WTC11 (cell line): ENCODE results near the gene MDK. TPM values are rescaled to one million over a fixed set of nuclear protein-coding genes. Genes with fewer than 3 reads are reported as not detected.

Source experiments
- ATAC-seq: fragments of 200-7000 bp; cut with Tn5 transposase; 2 replicates; pipeline ENCODE4 v1.10.0; 2021; ENCODE audit warnings: mild to moderate bottlenecking, moderate library complexity
- CTCF ChIA-PET: fragments of 300-600 bp; sonication (Branson Sonifier 250); formaldehyde crosslinking; loops from one replicate; lab custom pipeline; 2021; ENCODE audit warnings: antibody characterized with exemption; lab: Charles Lee
- POLR2A ChIA-PET: fragments of 350-600 bp; sonication (Branson Sonifier 250); formaldehyde crosslinking; loops from one replicate; lab custom pipeline; 2021; ENCODE audit warnings: antibody characterized with exemption; lab: Charles Lee
- DNase-seq: peaks from one replicate; pipeline ENCODE4 v3.0.0; 2021; ENCODE audit warnings: low spot score
- H3K27ac Mint-ChIP-seq: 2 replicates; pipeline ENCODE4 v1.8.0; 2021; ENCODE audit warnings: mixed read lengths
- H3K27me3 Mint-ChIP-seq: 2 replicates; pipeline ENCODE4 v1.8.0; 2021; ENCODE audit warnings: low read depth, mild to moderate bottlenecking, moderate library complexity, mixed read lengths
- H3K36me3 Mint-ChIP-seq: 2 replicates; pipeline ENCODE4 v1.8.0; 2021; ENCODE audit warnings: mixed read lengths
- H3K4me1 Mint-ChIP-seq: 2 replicates; pipeline ENCODE4 v1.8.0; 2022; ENCODE audit warnings: mixed read lengths
- H3K4me3 Mint-ChIP-seq: 2 replicates; pipeline ENCODE4 v1.8.0; 2021; ENCODE audit warnings: mild to moderate bottlenecking, moderate library complexity, mixed read lengths
- H3K9me3 Mint-ChIP-seq: 2 replicates; pipeline ENCODE4 v1.8.0; 2021; ENCODE audit warnings: mixed read lengths
- CREM ChIP-seq: sonication (generic); formaldehyde crosslinking; IDR thresholded peaks from 2 replicates; pipeline ENCODE4 v1.8.1; 2022; ENCODE audit warnings: mild to moderate bottlenecking, missing genetic modification reagents, moderate library complexity
- ETV6 ChIP-seq: sonication (generic); formaldehyde crosslinking; IDR thresholded peaks from 2 replicates; pipeline ENCODE4 v1.8.1; 2022; ENCODE audit warnings: mild to moderate bottlenecking, missing genetic modification reagents
- FOXK1 ChIP-seq: sonication (generic); formaldehyde crosslinking; IDR thresholded peaks from 2 replicates; pipeline ENCODE4 v1.8.0; 2022; ENCODE audit warnings: mild to moderate bottlenecking, moderate library complexity, missing genetic modification reagents
- GTF2I ChIP-seq: fragments of 250-450 bp; sonication (Bioruptor Pico); conservative IDR thresholded peaks from 2 replicates; pipeline ENCODE4 v1.4.0; 2021; ENCODE audit warnings: mild to moderate bottlenecking
- NFATC4 ChIP-seq: fragments of 250-450 bp; sonication (Bioruptor Pico); IDR thresholded peaks from 2 replicates; pipeline ENCODE4 v1.9.0; 2021; ENCODE audit warnings: mild to moderate bottlenecking
- RORB ChIP-seq: fragments of 250-450 bp; sonication (Bioruptor Pico); IDR thresholded peaks from 2 replicates; pipeline ENCODE4 v1.9.0; 2021; ENCODE audit warnings: mild to moderate bottlenecking
- SMAD3 ChIP-seq: sonication (generic); formaldehyde crosslinking; IDR thresholded peaks from 2 replicates; pipeline ENCODE4 v1.8.0; 2022; ENCODE audit warnings: missing genetic modification reagents, mild to moderate bottlenecking, borderline replicate concordance
- SP1 ChIP-seq: sonication (generic); formaldehyde crosslinking; conservative IDR thresholded peaks from 2 replicates; pipeline ENCODE4 v1.8.1; 2022; ENCODE audit warnings: missing genetic modification reagents
- TCF7 ChIP-seq: sonication (generic); formaldehyde crosslinking; IDR thresholded peaks from 2 replicates; pipeline ENCODE4 v1.8.0; 2022; ENCODE audit warnings: mild to moderate bottlenecking, low read depth, missing genetic modification reagents, moderate library complexity
- TEAD4 ChIP-seq: sonication (generic); formaldehyde crosslinking; IDR thresholded peaks from 2 replicates; pipeline ENCODE4 v1.8.0; 2022; ENCODE audit warnings: mild to moderate bottlenecking, missing genetic modification reagents
- ZBTB21 ChIP-seq: sonication (generic); formaldehyde crosslinking; IDR thresholded peaks from 2 replicates; pipeline ENCODE4 v1.8.1; 2023; ENCODE audit warnings: mild to moderate bottlenecking, missing genetic modification reagents, borderline replicate concordance
- total RNA-seq: library from RNA; stranded (reverse); gene quantifications from 3 replicates; pipeline ENCODE4 v1.2.3, GENCODE V29; 2021
- TF ChIP-seq, protein P1 (sequence below): sonication (generic); formaldehyde crosslinking; IDR thresholded peaks from 2 replicates; pipeline ENCODE4 v1.8.1; 2023; ENCODE audit warnings: mild to moderate bottlenecking, missing genetic modification reagents, borderline replicate concordance
- TF ChIP-seq, protein P2 (sequence below): fragments of 250-450 bp; sonication (Bioruptor Pico); IDR thresholded peaks from 2 replicates; pipeline ENCODE4 v1.9.0; 2021; ENCODE audit warnings: moderate library complexity, mild to moderate bottlenecking, inconsistent platforms, borderline replicate concordance
- TF ChIP-seq, protein P3 (sequence below): sonication (generic); formaldehyde crosslinking; conservative IDR thresholded peaks from 2 replicates; pipeline ENCODE4 v1.8.1; 2023; ENCODE audit warnings: mild to moderate bottlenecking, low read depth, missing genetic modification reagents, moderate library complexity
- TF ChIP-seq, protein P4 (sequence below): sonication (generic); formaldehyde crosslinking; IDR thresholded peaks from 2 replicates; pipeline ENCODE4 v1.8.1; 2022; ENCODE audit warnings: mild to moderate bottlenecking, moderate library complexity, missing genetic modification reagents
- TF ChIP-seq, protein P5 (sequence below): sonication (generic); formaldehyde crosslinking; IDR thresholded peaks from 2 replicates; pipeline ENCODE4 v1.8.0; 2022; ENCODE audit warnings: mild to moderate bottlenecking, missing genetic modification reagents

Gene MDK
- total RNA-seq, 1 experiment from 2014 or later = 560 TPM

DNA sequence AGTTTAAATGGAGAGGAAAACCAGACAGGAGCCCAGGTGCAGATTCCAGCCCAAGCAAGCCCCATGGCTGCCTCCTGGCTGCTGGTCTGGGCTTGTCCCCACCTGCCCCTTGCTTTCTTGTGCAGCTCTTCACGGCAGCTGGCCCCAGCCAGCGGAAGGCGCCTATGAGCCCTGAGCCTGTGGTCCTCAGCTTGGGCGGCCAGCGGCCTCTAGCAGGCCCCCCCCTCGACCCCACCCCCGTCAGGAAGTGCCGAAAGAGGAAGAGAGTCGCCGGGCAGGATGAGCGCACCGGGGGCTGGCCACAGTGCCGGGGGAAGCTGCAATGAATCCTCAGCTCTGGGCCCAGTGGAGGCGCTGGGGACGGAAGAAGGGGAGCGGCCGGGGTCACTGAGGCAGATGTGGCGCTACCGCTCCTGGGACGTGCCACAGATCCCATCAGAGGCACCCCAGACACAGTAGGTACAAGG, 36.3 kb upstream of the MDK start:
- peaks cover 11% of the 10 kb centered on the region for H3K27me3 Mint-ChIP-seq
- H3K27ac Mint-ChIP-seq = peak overlapping the region; percentile 95
- peak; percentile 38 for ATAC-seq

DNA sequence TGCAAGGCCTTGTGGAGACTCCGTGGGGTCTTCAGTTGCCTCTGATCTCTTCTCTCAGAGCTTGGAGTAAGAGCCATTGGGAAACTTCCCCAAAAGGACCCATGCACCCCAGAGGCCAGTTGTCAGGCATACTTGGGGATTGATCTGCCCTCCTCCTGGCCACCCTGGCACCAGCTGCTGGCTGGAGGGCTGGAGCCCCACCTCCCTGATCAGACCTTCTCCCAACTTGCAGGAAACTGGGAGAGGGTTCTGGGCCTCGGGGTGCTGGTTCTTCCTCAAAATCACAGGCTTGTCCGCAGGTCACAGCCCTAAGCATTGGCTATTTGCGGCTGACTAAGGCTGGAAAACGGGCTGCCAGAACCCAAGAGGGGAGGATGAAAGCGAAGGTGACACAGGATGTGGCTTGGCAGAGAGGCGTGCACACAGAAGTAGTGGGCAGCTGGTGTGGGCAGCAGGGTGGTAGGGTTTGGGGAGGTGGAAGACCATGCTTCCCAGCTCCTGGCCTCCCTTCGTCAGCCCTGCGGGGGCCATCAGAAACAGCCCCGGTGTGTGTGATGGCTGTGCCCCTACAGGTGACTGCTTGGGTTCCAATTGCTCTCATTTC, 35.5 kb upstream of the MDK start:
- DNase-seq (no peak), ATAC-seq (no peak)
- H3K36me3 Mint-ChIP-seq = no peaks in the 10 kb centered on the region
- peaks cover 11% of the 10 kb centered on the region for H3K27me3 Mint-ChIP-seq
- no peak overlapping the region for H3K27ac Mint-ChIP-seq
- TF ChIP-seq CREM (CRISPR knock-in tag) = no peak
- TF ChIP-seq TEAD4 (CRISPR knock-in tag) = no peak
- TF ChIP-seq FOXK1 (CRISPR knock-in tag) = no peak
- TF ChIP-seq ETV6 (CRISPR knock-in tag) = no peak
- ChIA-PET CTCF (interaction anchor here (0.8 to 3.6 kb wide), 19 partner anchors 10 to 123 kb away, joined by 3 to 31 read pairs (median 8); partner anchors contain the start of genes CHRM4 and CREB3L1), POLR2A (interaction anchor here (0.5 to 2.7 kb wide), 8 partner anchors 12 to 1512 kb away, joined by 3 to 6 read pairs (median 3); partner anchors contain the start of gene CHRM4)
- peaks cover 86% of the 10 kb centered on the region for H3K4me1 Mint-ChIP-seq
- peak overlapping the region; percentile 63 for H3K4me3 Mint-ChIP-seq
- H3K9me3 Mint-ChIP-seq = no peaks in the 10 kb centered on the region

More for the DNA sequence above, 36.3 kb upstream of the MDK start:
- POLR2A ChIA-PET = interaction anchor here (0.9 to 2.7 kb wide), 6 partner anchors 11 to 224 kb away, joined by 3 to 6 read pairs (median 4); partner anchors contain the start of gene CHRM4
- Mint-ChIP-seq H3K4me1 (peaks cover 88% of the 10 kb centered on the region), H3K36me3 (no peaks in the 10 kb centered on the region), H3K4me3 (peak overlapping the region; percentile 63), H3K9me3 (no peaks in the 10 kb centered on the region)
- CTCF ChIA-PET = interaction anchor here (0.7 to 3.6 kb wide), 22 partner anchors 9 to 122 kb away, joined by 3 to 31 read pairs (median 7); partner anchors contain the start of genes CHRM4 and CREB3L1
- peak; percentile 55 for DNase-seq
- TF ChIP-seq ZBTB21 = no peak
- TF ChIP-seq, protein P1, sequence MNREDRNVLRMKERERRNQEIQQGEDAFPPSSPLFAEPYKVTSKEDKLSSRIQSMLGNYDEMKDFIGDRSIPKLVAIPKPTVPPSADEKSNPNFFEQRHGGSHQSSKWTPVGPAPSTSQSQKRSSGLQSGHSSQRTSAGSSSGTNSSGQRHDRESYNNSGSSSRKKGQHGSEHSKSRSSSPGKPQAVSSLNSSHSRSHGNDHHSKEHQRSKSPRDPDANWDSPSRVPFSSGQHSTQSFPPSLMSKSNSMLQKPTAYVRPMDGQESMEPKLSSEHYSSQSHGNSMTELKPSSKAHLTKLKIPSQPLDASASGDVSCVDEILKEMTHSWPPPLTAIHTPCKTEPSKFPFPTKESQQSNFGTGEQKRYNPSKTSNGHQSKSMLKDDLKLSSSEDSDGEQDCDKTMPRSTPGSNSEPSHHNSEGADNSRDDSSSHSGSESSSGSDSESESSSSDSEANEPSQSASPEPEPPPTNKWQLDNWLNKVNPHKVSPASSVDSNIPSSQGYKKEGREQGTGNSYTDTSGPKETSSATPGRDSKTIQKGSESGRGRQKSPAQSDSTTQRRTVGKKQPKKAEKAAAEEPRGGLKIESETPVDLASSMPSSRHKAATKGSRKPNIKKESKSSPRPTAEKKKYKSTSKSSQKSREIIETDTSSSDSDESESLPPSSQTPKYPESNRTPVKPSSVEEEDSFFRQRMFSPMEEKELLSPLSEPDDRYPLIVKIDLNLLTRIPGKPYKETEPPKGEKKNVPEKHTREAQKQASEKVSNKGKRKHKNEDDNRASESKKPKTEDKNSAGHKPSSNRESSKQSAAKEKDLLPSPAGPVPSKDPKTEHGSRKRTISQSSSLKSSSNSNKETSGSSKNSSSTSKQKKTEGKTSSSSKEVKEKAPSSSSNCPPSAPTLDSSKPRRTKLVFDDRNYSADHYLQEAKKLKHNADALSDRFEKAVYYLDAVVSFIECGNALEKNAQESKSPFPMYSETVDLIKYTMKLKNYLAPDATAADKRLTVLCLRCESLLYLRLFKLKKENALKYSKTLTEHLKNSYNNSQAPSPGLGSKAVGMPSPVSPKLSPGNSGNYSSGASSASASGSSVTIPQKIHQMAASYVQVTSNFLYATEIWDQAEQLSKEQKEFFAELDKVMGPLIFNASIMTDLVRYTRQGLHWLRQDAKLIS = no peak
- TF ChIP-seq GTF2I (CRISPR knock-in tag) = no peak
- no peak for TF ChIP-seq NFATC4
- TF ChIP-seq, protein P2, sequence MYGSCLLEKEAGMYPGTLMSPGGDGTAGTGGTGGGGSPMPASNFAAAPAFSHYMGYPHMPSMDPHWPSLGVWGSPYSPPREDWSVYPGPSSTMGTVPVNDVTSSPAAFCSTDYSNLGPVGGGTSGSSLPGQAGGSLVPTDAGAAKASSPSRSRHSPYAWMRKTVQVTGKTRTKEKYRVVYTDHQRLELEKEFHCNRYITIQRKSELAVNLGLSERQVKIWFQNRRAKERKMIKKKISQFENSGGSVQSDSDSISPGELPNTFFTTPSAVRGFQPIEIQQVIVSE (CRISPR knock-in tag) = no peak
- no peak for TF ChIP-seq RORB (CRISPR knock-in tag)
- no peak for TF ChIP-seq TCF7 (CRISPR knock-in tag)
- TF ChIP-seq, protein P3, sequence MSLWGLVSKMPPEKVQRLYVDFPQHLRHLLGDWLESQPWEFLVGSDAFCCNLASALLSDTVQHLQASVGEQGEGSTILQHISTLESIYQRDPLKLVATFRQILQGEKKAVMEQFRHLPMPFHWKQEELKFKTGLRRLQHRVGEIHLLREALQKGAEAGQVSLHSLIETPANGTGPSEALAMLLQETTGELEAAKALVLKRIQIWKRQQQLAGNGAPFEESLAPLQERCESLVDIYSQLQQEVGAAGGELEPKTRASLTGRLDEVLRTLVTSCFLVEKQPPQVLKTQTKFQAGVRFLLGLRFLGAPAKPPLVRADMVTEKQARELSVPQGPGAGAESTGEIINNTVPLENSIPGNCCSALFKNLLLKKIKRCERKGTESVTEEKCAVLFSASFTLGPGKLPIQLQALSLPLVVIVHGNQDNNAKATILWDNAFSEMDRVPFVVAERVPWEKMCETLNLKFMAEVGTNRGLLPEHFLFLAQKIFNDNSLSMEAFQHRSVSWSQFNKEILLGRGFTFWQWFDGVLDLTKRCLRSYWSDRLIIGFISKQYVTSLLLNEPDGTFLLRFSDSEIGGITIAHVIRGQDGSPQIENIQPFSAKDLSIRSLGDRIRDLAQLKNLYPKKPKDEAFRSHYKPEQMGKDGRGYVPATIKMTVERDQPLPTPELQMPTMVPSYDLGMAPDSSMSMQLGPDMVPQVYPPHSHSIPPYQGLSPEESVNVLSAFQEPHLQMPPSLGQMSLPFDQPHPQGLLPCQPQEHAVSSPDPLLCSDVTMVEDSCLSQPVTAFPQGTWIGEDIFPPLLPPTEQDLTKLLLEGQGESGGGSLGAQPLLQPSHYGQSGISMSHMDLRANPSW (CRISPR knock-in tag) = no peak
- TF ChIP-seq SP1 (CRISPR knock-in tag) = peak; percentile 40; the same call in 1 of the 2 replicates
- TF ChIP-seq, protein P4, sequence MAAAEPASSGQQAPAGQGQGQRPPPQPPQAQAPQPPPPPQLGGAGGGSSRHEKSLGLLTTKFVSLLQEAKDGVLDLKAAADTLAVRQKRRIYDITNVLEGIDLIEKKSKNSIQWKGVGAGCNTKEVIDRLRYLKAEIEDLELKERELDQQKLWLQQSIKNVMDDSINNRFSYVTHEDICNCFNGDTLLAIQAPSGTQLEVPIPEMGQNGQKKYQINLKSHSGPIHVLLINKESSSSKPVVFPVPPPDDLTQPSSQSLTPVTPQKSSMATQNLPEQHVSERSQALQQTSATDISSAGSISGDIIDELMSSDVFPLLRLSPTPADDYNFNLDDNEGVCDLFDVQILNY = 0 out of 2 replicates have a peak, but pooled peaks have one; percentile 52
- TF ChIP-seq, protein P5, sequence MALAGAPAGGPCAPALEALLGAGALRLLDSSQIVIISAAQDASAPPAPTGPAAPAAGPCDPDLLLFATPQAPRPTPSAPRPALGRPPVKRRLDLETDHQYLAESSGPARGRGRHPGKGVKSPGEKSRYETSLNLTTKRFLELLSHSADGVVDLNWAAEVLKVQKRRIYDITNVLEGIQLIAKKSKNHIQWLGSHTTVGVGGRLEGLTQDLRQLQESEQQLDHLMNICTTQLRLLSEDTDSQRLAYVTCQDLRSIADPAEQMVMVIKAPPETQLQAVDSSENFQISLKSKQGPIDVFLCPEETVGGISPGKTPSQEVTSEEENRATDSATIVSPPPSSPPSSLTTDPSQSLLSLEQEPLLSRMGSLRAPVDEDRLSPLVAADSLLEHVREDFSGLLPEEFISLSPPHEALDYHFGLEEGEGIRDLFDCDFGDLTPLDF (CRISPR knock-in tag) = no peak
- no peak for TF ChIP-seq SMAD3 (CRISPR knock-in tag)
- TF ChIP-seq FOXK1 (CRISPR knock-in tag) = no peak
